Thoracic aorta (tissue), 2 donors: ENCODE measurements around the gene SULF2. TPM values are rescaled to one million over a fixed set of nuclear protein-coding genes. Genes with fewer than 3 reads are reported as not detected.

Experiments used
- ATAC-seq: fragments of 150-250 bp; one replicate; pipeline ENCODE4 v1.8.0; 2017; ENCODE audit warnings: low read depth; ENCODE audit not compliant: insufficient number of reproducible peaks, low FRiP score
- DNase-seq: peaks from one replicate; pipeline ENCODE4 v3.0.0-alpha.2; 2020; ENCODE audit warnings: low spot score
- H3K27ac ChIP-seq, 2 donors: fragments of 200-600 bp; sonication (generic); 1 replicate in 1 of 2; 2 replicates in 1 of 2; pipeline ENCODE4 v1.5.1; 2016; ENCODE audit warnings: mild to moderate bottlenecking in 2 of 2, moderate library complexity in 2 of 2
- H3K27me3 ChIP-seq: fragments of 200-600 bp; sonication (generic); replicated peaks from 2 replicates; pipeline ENCODE4 v1.6.0; 2016; ENCODE audit warnings: mild to moderate bottlenecking; ENCODE audit not compliant: insufficient read depth
- H3K36me3 ChIP-seq: fragments of 200-600 bp; sonication (generic); one replicate; pipeline ENCODE4 v1.5.1; 2016
- H3K4me1 ChIP-seq, 2 donors: fragments of 200-600 bp; sonication (generic); 1 replicate in 1 of 2; 2 replicates in 1 of 2; pipeline versions ENCODE4 v1.5.1 to v1.6.0; 2016; ENCODE audit warnings: low read depth in 2 of 2, mild to moderate bottlenecking in 1 of 2; ENCODE audit not compliant: control insufficient read depth in 1 of 2
- H3K4me3 ChIP-seq: fragments of 200-600 bp; sonication (generic); 2 replicates; pipeline ENCODE4 v1.5.1; 2016; ENCODE audit warnings: mild to moderate bottlenecking
- H3K9me3 ChIP-seq: fragments of 200-600 bp; sonication (generic); 2 replicates; pipeline ENCODE4 v1.5.1; 2016
- total RNA-seq, 2 donors: library from RNA; depleted of rRNA; stranded (reverse); fragments of >200 nt; gene quantifications; one replicate each; pipeline versions ENCODE4 v1.1.0 to v1.2.3, GENCODE V29; 2016
- TF ChIP-seq, protein P1 (sequence below): fragments of 200-600 bp; sonication (generic); IDR thresholded peaks from one replicate; pipeline ENCODE4 v1.5.1; 2019; ENCODE audit warnings: antibody characterized with exemption

The SULF2 gene
- total RNA-seq, 2 donors from 2014 or later = 39.0 to 53.9 TPM

DNA sequence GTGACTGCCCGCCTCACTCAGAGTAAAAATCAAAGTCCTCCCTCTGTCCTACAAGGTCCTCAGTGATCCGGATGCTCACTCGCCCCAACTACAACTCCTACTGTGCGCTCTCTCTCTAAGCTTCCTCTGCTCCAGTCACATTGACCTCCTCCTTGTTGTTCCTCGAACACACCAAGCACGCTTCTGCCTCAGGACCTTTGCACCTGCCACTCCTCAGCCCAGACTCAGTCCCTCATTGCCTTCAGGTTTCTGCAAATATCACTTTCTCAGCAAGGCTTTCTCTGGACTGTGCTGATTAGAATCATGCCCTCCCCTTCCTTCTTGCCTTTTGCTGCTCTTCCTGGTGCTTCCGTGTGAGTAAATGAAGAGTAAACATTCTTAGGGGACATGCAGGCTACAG lies 41.6 kb downstream of the SULF2 start:
- ATAC-seq (no peak), DNase-seq (no peak)
- no peak overlapping the region for H3K4me3 ChIP-seq
- H3K27ac ChIP-seq = no peak overlapping the region
- no peaks in the 10 kb centered on the region for H3K9me3 ChIP-seq
- no peaks in the 10 kb centered on the region for H3K27me3 ChIP-seq
- peaks cover 0 to 20% of the 10 kb centered on the region in 2 donors for H3K4me1 ChIP-seq
- TF ChIP-seq, protein P1, sequence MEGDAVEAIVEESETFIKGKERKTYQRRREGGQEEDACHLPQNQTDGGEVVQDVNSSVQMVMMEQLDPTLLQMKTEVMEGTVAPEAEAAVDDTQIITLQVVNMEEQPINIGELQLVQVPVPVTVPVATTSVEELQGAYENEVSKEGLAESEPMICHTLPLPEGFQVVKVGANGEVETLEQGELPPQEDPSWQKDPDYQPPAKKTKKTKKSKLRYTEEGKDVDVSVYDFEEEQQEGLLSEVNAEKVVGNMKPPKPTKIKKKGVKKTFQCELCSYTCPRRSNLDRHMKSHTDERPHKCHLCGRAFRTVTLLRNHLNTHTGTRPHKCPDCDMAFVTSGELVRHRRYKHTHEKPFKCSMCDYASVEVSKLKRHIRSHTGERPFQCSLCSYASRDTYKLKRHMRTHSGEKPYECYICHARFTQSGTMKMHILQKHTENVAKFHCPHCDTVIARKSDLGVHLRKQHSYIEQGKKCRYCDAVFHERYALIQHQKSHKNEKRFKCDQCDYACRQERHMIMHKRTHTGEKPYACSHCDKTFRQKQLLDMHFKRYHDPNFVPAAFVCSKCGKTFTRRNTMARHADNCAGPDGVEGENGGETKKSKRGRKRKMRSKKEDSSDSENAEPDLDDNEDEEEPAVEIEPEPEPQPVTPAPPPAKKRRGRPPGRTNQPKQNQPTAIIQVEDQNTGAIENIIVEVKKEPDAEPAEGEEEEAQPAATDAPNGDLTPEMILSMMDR = no peak
- no peaks in the 10 kb centered on the region for H3K36me3 ChIP-seq

DNA sequence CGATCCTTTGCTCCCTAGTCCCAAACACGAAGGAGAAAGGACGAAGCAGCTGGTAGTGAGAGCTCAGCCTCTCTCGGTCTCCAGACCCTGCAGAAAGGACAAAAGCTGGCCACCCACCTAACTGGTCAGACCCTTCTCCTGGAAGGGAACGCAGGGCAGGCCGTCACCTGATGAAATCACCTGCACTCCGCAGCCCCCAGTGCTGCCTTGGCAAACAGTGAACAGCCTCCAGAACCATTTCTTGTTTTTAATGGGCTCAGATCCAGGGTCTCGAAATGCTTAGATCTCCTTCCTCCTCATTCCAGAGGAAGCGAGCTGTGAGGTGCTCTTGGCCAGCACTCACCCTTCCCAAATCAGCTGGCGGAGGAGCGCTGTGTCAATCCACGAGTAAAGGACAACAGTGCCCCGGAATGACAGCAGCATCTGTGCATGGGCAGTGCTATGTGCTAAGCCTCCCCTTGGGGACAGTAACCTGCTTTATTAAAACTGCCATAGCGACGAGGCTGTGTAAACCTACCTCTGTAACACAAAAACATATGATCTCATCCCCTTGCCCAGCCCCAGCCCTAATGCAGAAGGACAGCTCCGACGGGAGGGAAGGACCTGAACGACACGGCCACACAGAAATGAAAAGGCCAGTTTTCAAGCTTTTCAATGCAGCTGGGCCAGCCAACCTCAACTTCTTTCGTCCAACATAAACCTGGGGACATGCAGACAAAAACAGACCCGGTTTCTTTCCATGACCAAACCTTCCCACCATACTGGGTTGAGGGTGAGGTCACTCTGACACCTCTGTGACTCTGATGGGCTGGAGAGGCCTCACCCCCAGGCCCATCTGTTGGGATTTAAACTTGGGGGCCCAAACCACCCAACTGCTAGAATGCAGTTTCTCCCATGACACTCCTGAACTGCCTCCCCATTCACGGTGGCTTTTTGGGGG lies 43.3 kb downstream of the SULF2 start:
- Histone ChIP-seq H3K36me3 (no peaks in the 10 kb centered on the region), H3K4me1 (peaks cover 0 to 14% of the 10 kb centered on the region in 2 donors), H3K9me3 (no peaks in the 10 kb centered on the region), H3K4me3 (peak overlapping the region; percentile 23), H3K27ac (no peak overlapping the region), H3K27me3 (no peaks in the 10 kb centered on the region)
- DNase-seq (no peak), ATAC-seq (no peak)
- TF ChIP-seq, protein P1 = no peak

DNA sequence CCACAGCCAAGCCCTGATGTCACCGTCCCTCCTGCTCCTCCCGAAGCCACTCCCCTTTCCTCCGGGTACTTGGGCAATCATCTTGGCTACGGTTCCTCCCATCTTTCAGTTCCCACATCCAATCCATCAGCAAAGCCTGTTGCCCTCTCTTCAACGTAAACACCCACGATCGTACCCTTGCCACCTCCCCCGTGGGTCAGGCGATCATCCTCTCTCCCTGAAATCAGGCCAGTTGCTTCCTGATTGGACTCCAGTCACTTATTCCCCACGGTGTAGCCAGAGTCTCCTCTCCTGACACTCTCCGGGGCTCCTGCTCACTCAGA lies 44.5 kb downstream of the SULF2 start:
- Histone ChIP-seq H3K9me3 (no peaks in the 10 kb centered on the region), H3K4me3 (no peak overlapping the region), H3K36me3 (no peaks in the 10 kb centered on the region), H3K27ac (no peak overlapping the region), H3K27me3 (no peaks in the 10 kb centered on the region), H3K4me1 (peaks cover 0 to 14% of the 10 kb centered on the region in 2 donors)
- TF ChIP-seq, protein P1 = no peak
- no peak for ATAC-seq
- no peak for DNase-seq

DNA sequence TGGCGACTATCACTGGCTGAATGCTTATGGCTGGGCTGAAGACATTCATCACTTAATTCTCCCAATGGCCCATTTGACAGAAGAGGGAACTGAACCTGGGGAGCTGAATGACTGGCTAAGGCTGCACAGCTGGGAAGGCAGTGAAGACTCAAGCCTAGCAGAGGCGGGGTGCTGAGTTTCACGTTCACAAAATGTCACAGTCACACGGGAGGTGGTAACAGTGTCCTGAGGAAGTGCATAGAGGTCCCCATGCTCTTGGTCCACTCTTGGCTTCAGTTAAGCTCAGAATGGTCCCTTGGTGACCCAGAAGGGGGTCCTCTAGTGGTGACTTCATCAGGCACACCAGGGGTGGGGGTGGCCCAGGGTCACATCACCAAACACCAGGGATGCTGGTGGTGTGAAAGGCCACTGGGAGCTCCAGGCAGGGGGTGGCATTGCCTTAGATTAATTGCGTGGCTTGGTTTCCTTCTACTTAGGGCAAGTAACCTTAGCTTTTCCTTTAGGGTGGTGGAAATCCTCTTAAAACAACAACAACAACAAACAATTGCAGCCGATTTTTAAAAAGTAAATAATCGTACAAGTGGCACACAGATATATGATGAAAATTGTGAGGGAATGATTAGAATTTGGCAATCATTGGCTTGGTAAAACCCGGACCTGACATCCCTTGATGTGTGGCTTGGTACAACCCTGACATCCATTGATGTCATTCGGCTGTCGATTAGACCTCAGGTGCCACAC lies 45.0 kb downstream of the SULF2 start:
- Histone ChIP-seq H3K27me3 (no peaks in the 10 kb centered on the region), H3K4me1 (peaks cover 0 to 14% of the 10 kb centered on the region in 2 donors), H3K27ac (no peak overlapping the region), H3K4me3 (no peak overlapping the region), H3K9me3 (no peaks in the 10 kb centered on the region), H3K36me3 (no peaks in the 10 kb centered on the region)
- ATAC-seq = no peak
- no peak for DNase-seq
- TF ChIP-seq, protein P1 = no peak

DNA sequence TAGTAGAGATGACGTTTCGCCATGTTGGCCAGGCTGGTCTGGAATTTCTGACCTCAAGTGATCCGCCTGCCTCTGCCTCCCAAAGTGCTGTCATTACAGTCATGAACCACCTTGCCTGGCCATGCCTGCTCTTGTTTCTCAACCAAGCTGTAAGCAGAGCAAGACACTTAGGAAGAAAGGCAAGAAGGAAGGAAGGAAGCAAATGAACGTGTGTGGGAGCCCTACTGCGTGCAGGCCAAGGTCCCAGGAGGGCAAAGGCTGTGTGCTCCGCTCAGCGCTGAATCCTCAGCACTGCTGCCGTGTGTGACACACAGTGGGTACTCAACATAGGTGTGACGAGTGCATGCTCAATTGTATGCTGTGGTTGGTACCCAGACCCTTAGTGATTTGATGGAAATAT lies 47.4 kb downstream of the SULF2 start:
- ATAC-seq (no peak), DNase-seq (no peak)
- H3K27me3 ChIP-seq = no peaks in the 10 kb centered on the region
- peaks cover 0 to 14% of the 10 kb centered on the region in 2 donors for H3K4me1 ChIP-seq
- no peak overlapping the region for H3K27ac ChIP-seq
- no peaks in the 10 kb centered on the region for H3K36me3 ChIP-seq
- H3K4me3 ChIP-seq = no peak overlapping the region
- TF ChIP-seq, protein P1 = no peak
- no peaks in the 10 kb centered on the region for H3K9me3 ChIP-seq
